Cardiac fibroblast (primary cell): Measurements from ENCODE around the gene SLIT3.

Source experiments
- DNase-seq, 2 donors: peaks; one replicate each; pipeline versions ENCODE4 v3.0.0 to v3.0.0-alpha.2; 2010; ENCODE audit warnings: low read depth in 2 of 2
- H3K4me3 ChIP-seq, 2 donors: replicated peaks in 1 of 2; 1 replicate in 1 of 2; 2 replicates in 1 of 2; pipeline ENCODE4 v1.5.1; 2011; ENCODE audit warnings: low read depth in 2 of 2, low read length in 2 of 2, mild to moderate bottlenecking in 2 of 2, moderate library complexity in 1 of 2
- TF ChIP-seq, protein P1 (sequence below): IDR thresholded peaks from one replicate; pipeline ENCODE4 v1.5.1; 2011; ENCODE audit warnings: low read depth, mild to moderate bottlenecking, low read length, inconsistent platforms

SLIT3 gene

DNA sequence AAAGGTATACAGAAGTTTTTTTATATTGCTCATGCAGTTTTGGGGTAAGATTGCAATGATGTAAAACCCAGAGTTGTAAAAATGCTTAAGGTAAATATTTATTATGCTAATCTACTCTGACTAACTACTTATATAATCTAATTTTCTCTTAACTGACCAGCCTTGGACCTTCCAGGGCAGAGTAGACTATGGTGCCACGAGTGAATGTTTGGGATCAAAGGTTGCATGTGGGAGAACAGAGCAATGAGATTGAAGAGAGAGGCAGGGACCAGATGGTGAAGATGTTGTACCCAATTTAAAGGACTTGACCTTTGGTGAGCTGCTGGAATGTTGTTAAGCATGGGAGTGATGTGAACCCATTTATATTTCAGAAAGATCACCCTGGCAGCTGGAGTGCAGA lies 686.9 kb downstream of the SLIT3 start:
- TF ChIP-seq, protein P1, sequence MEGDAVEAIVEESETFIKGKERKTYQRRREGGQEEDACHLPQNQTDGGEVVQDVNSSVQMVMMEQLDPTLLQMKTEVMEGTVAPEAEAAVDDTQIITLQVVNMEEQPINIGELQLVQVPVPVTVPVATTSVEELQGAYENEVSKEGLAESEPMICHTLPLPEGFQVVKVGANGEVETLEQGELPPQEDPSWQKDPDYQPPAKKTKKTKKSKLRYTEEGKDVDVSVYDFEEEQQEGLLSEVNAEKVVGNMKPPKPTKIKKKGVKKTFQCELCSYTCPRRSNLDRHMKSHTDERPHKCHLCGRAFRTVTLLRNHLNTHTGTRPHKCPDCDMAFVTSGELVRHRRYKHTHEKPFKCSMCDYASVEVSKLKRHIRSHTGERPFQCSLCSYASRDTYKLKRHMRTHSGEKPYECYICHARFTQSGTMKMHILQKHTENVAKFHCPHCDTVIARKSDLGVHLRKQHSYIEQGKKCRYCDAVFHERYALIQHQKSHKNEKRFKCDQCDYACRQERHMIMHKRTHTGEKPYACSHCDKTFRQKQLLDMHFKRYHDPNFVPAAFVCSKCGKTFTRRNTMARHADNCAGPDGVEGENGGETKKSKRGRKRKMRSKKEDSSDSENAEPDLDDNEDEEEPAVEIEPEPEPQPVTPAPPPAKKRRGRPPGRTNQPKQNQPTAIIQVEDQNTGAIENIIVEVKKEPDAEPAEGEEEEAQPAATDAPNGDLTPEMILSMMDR, result no peak
- H3K4me3 ChIP-seq, result no peak overlapping the region
- DNase-seq, result no peak

GRCh38 chr5:168613396-168613795 lies 687.5 kb downstream of the SLIT3 start:
- no peak overlapping the region for H3K4me3 ChIP-seq
- DNase-seq, result no peak
- TF ChIP-seq, protein P1, result no peak

GRCh38 chr5:168612996-168613395 lies 687.9 kb downstream of the SLIT3 start:
- DNase-seq, result no peak
- no peak overlapping the region for H3K4me3 ChIP-seq
- TF ChIP-seq, protein P1, result no peak

- TF ChIP-seq, protein P1, result no peak
- no peak for DNase-seq
- no peak overlapping the region for H3K4me3 ChIP-seq
These were observed 688.8 kb downstream of the SLIT3 start for GRCh38 chr5:168612123-168612522.
